Mucosa of descending colon (tissue), 3 donors: ENCODE results near the gene RNF214. TPM values are rescaled to one million over a fixed set of nuclear protein-coding genes. Genes with fewer than 3 reads are reported as not detected.

Experiments
- ATAC-seq: fragments of 200-7000 bp; cut with Tn5 transposase; one replicate; pipeline ENCODE4 v1.9.1; 2020; ENCODE audit warnings: mild to moderate bottlenecking, moderate library complexity
- DNase-seq, 3 donors: peaks; one replicate each; pipeline ENCODE4 v3.0.0-alpha.2; 2020
- H3K36me3 ChIP-seq: fragments of 200-600 bp; one replicate; pipeline ENCODE4 v1.8.0; 2021; ENCODE audit warnings: low read depth, mild to moderate bottlenecking
- H3K4me1 ChIP-seq: fragments of 200-600 bp; one replicate; pipeline ENCODE4 v1.8.0; 2021; ENCODE audit warnings: low read depth, mild to moderate bottlenecking
- H3K4me3 ChIP-seq: fragments of 200-600 bp; one replicate; pipeline ENCODE4 v1.8.0; 2021; ENCODE audit warnings: mild to moderate bottlenecking
- H3K9me3 ChIP-seq: fragments of 200-600 bp; one replicate; pipeline ENCODE4 v1.8.0; 2021; ENCODE audit warnings: mild to moderate bottlenecking
- CTCF ChIP-seq: fragments of 200-600 bp; IDR thresholded peaks from one replicate; pipeline ENCODE4 v1.8.0; 2022; ENCODE audit warnings: antibody characterized with exemption, mild to moderate bottlenecking
- intact Hi-C, 2 donors: fragments of 100-400 bp; cut with DNase I in 1 of 2; cut with micrococcal nuclease in 1 of 2; formaldehyde crosslinking; loops; one replicate each; pipeline versions ENCODE4 v1.11.0 to v1.11.1; 2022; cut with DNase I, micrococcal nuclease
- total RNA-seq, 3 donors: library from RNA; stranded (reverse); fragmentation: NEBNext Ultra II Directional in 2 of 3; extraction: Animal tissue kit (Norgen Biotek cat#: 25700) in 2 of 3; gene quantifications; one replicate each; pipeline versions ENCODE4 v1.2.1 to v1.2.4, GENCODE V29; 2021 to 2023
- donor health status: DM: no; HTN: no; CAD: no; lungs with moderate emphysema.
- donor health status: DM: no; HTN: no; CAD: no.
- donor health status: DM: no; HTN: yes; CAD: no.

Gene RNF214
- total RNA-seq, 3 donors from 2014 or later, result 22.0 to 38.1 (median 25.4) TPM

GRCh38 chr11:117282956-117283355 lies 50.5 kb downstream of the RNF214 start:
- H3K36me3 ChIP-seq, result no peaks in the 10 kb centered on the region
- ATAC-seq (no peak), DNase-seq (no peak)
- TF ChIP-seq CTCF, result no peak
- intact Hi-C loops, result no loop called here
- no peak overlapping the region for H3K4me3 ChIP-seq
- H3K9me3 ChIP-seq, result no peaks in the 10 kb centered on the region
- H3K4me1 ChIP-seq, result no peaks in the 10 kb centered on the region

GRCh38 chr11:117284053-117284452 lies 51.6 kb downstream of the RNF214 start:
- Histone ChIP-seq H3K4me3 (no peak overlapping the region), H3K36me3 (no peaks in the 10 kb centered on the region), H3K4me1 (no peaks in the 10 kb centered on the region), H3K9me3 (no peaks in the 10 kb centered on the region)
- intact Hi-C loops, result no loop called here
- no peak for DNase-seq
- TF ChIP-seq CTCF, result no peak
- ATAC-seq, result no peak

- no peaks in the 10 kb centered on the region for H3K4me1 ChIP-seq
- intact Hi-C loops, result no loop called here
- H3K4me3 ChIP-seq, result no peak overlapping the region
- TF ChIP-seq CTCF, result no peak
- no peaks in the 10 kb centered on the region for H3K9me3 ChIP-seq
- no peaks in the 10 kb centered on the region for H3K36me3 ChIP-seq
- no peak for ATAC-seq
- no peak for DNase-seq
Measured at GRCh38 chr11:117286588-117286987, 54.1 kb downstream of the RNF214 start.

GRCh38 chr11:117287668-117288067 lies 55.2 kb downstream of the RNF214 start:
- Histone ChIP-seq H3K36me3 (no peaks in the 10 kb centered on the region), H3K9me3 (no peaks in the 10 kb centered on the region), H3K4me3 (no peak overlapping the region), H3K4me1 (no peaks in the 10 kb centered on the region)
- intact Hi-C loops, result no loop called here
- DNase-seq, result no peak
- TF ChIP-seq CTCF, result no peak
- peak; percentile 75 for ATAC-seq

GRCh38 chr11:117289795-117290194 lies 57.3 kb downstream of the RNF214 start:
- H3K36me3 ChIP-seq, result no peaks in the 10 kb centered on the region
- no peaks in the 10 kb centered on the region for H3K9me3 ChIP-seq
- no peak for TF ChIP-seq CTCF
- intact Hi-C loops, result no loop called here
- DNase-seq (no peak), ATAC-seq (no peak)
- no peaks in the 10 kb centered on the region for H3K4me1 ChIP-seq
- no peak overlapping the region for H3K4me3 ChIP-seq

- DNase-seq (no peak), ATAC-seq (no peak)
- no peaks in the 10 kb centered on the region for H3K36me3 ChIP-seq
- H3K4me3 ChIP-seq, result no peak within 1 kb of the TSS
- no peaks in the 10 kb centered on the region for H3K4me1 ChIP-seq
- TF ChIP-seq CTCF, result no peak
- H3K9me3 ChIP-seq, result no peaks in the 10 kb centered on the region
- intact Hi-C loops, result no loop called here
Measured at GRCh38 chr11:117290809-117291396, 58.4 kb downstream of the RNF214 start, which contains the start of gene BACE1-AS. BACE1-AS (plus strand) TSS chr11:117291346.
